Suppressor macrophage (primary cell): Measurements from ENCODE around the gene TM9SF2.
"Not testable (repeated sequence)": the region's sequence is repeated elsewhere in the genome, so short reads cannot be mapped to it uniquely, and the experiment has no call there.

Source experiments
- DNase-seq, 4 experiments: peaks; one replicate each; pipeline ENCODE4 v3.0.0-alpha.2; 2020 to 2022

The TM9SF2 gene

DNA sequence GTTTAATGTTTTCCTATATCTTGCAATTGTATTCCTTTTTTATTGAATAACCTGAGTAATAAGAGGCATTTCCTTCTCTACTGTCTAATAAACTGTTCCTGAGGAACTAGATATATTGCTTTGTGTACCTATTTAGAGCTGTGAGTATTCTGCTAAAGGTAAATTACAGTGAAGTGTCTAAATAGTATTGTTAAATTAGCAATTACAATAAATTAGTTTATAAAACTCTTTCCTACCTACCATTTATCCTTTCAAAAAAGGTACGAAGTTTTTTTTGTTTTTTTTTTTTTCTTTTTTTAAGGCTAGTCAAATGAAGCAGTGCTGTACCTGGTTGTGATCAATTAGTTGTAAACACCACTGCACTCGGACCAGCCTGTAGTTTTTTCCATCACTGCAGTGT lies 34.8 kb downstream of the TM9SF2 start:
- no peak for DNase-seq

DNA sequence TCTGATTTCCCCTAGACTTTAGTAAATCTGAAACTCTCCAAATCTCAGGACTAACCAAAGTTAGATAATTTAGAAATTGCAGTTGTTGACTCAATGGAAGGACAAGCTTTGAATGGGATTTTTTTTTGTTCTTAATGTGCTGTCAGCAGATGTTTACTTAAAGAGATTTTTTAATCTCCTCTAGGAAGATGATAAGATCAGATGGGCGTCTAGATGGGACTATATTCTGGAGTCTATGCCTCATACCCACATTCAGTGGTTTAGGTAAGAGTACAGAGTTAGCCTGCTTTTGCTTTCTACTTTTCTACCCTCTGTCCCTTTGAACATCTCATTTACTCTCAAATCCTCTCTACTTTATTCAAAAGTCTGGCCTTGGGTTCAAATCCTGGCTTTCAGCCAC lies 39.3 kb downstream of the TM9SF2 start:
- DNase-seq, result no peak

DNA sequence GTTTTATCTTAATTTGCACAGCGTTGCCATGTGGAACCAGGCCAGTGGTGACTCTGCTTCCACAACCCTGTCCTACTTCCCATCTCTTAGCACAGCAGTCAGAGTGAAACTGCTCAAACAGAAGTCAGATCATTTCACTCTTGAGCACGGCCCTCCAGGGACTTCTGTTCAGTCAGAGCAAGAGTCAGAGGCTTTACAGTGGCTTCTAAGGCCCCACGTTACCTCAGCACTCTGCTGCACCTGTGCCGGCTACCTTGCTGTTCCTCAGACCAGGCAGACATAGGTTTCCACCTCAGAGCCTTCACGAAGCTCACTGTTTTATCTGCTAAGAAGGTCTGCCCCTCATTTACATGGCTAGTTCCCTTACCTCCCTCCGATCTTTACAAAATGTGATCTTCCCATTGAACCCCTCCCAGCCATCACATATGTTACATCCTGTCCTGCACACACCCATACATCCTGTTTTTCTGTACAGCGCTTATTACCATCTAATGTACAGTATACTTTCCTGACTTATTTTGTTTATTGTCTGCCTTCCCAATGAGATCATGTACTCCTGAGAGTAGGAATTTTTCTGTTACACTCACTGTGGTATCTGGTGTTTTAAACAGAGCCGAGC lies 41.6 kb downstream of the TM9SF2 start:
- peak; percentile 30 to 72 (median 44) for DNase-seq

DNA sequence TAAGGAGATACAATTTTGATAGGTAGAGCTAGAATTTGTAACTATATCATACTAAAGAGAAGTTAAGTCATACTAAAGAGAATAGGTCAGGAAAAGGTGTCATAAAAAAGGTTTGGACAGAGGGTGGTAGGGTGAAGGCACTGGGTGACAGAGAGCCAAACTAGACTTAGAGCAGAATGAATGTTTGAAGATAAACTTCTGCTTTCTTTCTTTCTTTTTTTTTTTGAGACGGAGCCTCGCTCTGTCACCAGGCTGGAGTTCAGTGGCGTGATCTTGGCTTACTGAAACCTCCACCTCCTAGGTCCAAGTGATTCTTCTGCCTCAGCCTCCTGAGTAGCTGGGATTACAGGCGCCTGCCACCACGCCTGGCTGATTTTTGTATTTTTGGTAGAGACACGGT lies 44.1 kb downstream of the TM9SF2 start:
- DNase-seq, result no peak

DNA sequence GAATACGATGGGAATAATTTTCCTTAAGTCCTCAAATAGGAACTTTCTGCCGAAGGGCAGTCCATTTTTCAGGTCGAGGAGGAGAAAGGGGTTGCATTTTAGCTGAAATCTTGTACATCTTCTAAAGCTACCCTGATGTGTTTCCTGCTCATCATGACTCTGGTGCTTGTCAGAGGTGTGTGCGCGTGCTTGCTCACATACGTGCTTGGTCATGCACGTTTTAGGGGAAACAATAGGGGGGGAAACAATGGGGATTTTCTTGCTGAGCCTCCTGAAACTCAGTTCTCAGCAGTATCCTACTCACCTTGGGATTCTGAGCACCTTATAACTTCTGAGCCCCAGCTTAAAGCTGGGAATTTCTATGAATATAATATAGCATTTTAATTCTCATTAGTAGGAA lies 44.7 kb downstream of the TM9SF2 start:
- no peak for DNase-seq

DNA sequence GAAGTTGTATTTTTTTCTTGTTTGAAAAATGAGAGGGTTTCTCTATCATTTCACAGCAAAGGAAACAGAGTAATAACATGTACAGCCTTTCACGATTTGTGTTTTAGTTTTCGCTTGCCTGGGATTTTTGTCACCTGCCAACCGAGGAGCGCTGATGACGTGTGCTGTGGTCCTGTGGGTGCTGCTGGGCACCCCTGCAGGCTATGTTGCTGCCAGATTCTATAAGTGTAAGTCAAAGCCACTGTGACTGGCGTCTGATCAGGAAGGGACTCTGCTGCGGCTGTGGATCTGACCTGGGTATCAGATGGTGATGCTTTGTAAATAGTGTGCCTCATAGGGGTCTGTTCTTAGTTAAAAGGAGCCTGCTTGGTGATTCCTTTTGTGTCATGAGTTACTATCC lies 45.6 kb downstream of the TM9SF2 start:
- DNase-seq, result no peak

DNA sequence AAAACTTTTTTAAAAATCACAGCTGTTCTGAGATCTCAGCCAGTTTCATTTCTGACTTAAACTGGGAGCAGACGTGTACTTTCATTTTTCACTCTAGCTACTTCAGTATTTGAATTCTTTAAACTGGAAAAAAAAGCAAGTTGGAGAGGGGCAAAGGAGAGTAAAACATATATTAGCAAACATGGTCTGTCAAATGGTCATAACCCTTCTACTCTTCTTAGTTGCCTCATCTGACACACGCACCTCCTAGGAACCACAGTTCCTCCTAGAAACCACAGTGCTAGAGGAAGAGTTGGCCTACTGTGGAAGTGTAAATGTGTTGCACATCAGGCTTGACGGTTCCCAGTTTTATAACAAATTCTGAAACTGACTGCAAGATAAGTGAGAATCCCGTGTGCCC lies 47.2 kb downstream of the TM9SF2 start:
- DNase-seq, result peak; percentile 56 to 79 (median 66)

DNA sequence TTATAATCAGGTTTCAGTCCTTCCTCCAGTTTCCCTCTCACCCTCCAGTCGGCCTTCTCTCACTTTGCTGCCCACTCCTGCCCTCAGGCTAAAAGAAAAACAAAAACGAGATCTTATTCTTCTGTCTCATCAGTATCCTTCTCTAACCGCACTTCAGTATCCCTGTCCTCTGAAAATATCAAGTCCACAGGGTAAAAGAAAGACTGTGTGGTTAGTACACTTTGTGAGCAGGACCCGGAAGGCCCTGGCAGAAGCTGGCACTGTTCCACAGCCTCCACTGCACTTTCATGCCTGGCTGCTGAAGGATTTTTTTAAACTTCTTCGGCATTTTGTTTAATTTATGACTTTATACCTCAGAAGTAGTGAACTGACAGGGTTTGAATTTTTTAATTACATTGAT lies 51.8 kb downstream of the TM9SF2 start:
- DNase-seq, result no peak

DNA sequence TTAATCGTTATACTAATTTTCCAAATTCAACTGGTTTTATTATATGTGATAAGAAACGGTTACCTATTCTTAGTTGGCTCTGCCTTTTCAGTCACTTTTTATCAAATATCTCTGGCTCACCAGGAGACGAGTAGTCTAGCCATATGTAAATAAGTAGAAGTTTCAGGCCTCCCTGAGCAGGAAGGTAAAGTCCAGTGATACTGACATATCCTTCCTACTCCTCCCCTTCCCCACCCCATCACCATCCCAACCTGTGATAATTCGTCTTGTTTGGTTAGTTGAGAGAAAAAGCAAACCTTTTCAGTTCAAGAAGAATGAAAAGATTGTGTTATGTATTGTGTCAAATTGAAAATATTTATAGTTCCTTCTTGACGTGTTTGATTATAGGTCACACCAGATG lies 53.9 kb downstream of the TM9SF2 start:
- DNase-seq, result no peak

DNA sequence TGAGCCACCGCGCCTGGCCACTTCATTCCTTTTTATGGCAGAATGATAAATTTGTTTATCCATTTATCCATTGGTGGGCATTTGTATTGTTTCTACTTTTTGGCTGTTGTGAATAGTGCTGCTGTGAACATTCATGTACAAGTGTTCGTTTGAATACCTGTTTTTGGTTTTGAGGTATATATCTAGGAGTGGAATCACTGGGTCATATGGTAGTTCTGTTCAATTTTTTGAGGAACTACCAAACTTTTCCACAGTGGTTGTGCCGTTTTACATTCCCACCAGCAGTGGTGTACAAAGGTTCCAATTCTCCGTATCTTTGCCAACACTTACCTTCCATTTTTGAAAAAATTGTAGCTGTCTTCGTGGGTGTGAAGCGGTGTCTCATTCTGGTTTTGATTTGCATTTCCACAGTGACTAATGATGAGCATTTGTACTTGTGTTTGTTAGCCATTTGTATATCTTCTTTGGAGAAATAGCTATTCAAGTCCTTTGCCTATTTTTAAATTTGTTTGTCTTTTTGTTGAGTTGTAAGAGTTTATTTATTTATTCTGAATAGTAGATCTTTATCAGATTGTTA lies 55.7 kb downstream of the TM9SF2 start:
- DNase-seq, result no peak

DNA sequence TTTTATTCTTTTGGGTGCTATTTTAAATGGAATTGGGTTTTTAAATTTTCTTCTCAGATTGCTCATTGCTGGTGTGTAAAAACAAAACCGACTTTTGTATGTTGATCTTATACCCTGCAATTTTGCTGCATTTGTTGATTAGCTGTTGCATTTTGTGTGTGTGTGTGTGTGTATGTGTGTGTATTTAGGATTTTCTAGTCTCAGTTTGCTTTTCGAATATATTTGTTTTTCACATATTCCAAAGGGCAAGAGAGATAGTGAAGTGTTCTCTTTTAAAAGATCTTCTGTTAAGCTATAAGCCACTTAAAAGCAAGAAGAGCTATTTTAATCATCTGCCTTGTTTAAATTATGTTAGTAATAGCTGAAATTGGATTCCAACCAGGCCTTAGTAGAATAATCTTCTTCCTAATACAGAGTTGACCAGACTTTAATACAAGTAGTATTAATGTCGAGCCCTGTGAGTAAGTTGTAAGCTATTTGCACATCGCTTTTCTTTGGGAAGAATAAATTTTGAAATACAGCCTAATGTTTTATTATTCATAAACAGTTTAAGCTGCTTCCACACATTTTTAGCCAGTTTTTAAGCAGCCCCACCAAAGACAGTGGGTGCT lies 57.4 kb downstream of the TM9SF2 start:
- no peak for DNase-seq

DNA sequence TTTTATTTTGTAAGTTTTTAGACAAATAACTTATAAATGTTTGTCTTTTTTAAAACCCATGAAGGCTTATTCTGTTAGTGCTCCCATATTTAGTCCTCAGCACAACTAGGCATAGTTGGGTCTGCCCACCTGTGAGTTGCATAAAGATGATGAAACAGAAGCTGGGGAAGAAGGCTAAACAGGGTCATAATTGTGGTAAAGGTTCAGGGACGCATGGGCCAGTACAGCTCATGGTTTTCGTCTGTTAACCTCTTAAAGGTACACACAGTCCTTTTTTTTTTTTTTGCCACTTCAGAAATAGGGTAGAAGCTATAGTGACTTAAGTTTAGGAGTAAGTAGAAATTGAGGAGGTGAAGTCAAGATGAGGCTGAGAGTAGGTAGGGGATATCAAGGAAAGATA lies 58.3 kb downstream of the TM9SF2 start:
- DNase-seq, result no peak

DNA sequence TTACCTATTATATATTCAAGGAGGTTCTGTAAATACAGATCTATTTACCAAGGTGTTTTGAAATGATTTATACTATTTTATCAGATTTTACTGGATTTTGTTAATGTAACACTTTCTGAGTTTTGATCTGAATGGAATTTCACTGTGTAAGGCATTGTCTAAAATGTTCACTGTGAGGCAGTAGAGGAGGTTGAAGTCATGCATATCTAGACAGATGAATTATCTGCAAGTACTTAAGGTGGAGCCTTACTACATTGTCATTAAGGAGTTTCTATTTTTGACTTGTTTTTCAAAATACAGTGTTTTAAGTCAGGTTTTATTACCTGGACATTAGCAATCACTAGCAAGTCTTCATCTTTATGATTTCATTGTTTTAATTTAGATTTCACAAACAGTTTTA lies 62.1 kb downstream of the TM9SF2 start:
- DNase-seq, result no peak

DNA sequence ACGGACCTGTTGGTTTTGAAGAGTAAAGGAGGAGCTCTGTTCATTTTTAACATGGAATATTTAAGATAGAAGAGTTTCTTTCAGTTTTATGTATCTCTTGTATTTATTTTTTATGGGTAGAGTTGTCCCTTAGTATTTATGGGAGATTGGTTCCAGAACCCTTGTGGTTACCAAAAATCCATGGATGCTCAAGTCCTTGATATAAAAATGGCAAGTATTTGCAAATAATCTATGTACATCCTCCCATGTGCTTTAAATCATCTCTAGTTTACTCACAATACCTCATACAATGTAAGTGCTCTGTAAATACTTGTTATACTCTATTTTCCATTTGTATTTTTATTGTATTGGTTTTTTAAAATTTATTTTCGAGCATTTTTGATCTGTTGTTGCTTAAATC lies 63.1 kb downstream of the TM9SF2 start:
- DNase-seq, result no peak

DNA sequence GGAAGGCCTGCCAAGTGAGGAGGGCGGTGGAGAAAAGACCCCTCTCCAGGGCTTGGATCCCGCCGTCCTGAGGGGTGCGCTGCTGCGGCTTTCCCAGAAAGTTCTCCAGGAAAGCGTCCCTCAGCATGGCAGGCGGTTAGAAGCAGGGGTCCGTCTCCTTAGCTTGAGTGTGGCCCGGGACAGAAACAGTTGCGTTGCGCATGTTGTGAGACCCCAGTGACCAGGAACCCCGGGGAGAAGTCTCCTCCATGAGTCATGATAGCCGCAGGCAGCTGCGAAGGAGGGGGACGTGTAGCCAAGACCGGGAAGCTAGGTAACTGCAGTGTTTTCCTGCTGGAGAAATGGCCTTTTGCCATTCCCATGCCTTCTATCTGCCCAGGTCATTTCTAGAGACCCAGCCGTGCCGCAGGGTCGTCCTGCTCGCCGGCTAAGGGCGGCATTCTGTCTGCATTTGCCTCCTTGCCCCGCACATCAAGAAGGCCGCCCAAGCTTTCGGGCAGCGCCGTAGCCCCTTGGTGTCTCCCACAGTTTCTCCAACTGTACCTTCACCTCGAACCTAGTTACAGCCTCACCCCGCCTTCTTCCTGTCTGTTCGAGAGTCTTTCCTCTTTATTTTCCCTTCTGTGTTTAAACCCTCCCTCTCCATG lies 64.3 kb downstream of the TM9SF2 start:
- DNase-seq, result no peak

DNA sequence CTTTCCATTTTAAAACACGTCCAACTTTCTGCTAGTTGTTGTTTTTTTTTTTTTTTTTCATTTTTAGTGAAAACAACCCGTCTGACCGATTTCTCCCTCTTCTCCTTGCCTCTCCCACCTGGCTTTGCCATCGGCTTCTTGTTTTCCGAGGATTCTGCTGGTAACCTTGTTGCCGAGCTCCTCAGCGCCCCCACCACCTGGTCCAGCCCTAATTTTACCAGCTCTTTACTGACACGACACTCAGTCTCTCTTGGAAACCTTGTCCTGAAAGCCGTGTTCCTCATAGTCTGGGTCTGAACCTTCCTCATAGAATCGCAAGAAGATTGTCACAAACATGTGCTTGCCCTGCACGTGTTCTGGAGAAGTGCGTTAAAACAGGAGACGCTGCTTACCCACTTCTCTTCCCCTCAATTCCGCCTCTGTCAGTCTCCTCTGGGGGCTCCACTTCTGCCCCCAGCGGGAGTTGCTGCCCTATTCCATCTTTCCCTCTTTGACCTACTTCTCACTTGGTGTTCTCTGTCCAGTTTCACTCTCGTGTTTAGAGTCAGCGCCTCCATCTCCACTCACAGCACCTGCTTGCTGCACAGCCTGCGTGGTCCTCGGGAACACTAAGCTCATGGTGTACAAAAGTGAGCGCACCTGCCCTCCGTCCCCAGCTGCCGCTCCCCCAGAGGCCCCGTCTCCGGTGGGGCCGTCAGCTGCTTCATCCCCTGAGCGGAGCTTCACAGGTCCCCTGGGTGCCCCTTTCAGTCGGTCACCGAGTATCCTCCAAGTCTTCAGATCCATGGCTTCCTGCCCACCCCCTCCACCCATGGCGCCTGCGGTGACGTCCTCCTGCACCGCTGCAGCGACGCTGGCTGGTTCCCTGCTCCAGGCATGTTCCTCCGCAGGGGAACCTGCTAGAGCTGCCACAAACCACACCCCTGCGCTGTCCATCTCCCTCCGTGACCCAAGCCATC lies 65.1 kb downstream of the TM9SF2 start:
- peak in 1 of 4 experiments; percentile 10 for DNase-seq

DNA sequence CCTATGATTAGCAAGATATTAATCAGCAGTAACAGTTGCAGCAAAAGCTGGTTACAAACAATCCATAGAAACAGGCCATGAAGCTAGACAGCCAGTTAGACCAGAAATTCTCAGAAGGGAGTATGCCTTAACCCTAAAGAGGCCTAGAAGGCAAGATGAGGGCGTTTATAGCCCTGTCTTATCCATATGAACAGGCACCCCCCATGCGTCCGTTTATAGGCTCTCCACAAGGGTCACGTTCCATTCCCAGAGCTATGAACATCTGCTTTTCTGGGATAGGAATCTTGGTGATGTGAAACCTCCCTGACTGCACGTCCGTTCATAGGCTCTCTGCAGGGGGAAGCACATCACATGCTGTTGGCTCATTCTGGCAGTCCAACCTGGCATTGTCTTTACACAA lies 67.6 kb downstream of the TM9SF2 start:
- not testable (repeated sequence) for DNase-seq

DNA sequence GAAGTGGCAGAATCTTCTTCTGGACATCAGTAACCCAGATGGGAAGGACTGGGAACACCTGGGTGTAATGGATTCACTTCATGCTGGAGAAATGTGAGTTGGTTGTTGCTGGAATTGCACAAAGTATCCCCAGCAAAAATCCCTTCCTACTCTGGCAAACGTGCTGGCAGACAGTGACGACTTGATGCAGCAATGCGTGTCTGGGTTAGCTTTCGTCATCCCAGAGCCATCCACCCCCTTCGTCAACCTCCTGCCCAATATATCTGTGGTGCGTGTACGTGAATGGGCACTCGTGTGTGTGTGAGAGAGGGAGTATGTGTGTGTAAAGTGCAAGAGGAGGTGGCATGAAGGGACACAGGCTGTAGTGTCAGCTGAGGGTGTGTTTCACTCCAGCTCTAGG lies 70.9 kb downstream of the TM9SF2 start:
- DNase-seq, result no peak

DNA sequence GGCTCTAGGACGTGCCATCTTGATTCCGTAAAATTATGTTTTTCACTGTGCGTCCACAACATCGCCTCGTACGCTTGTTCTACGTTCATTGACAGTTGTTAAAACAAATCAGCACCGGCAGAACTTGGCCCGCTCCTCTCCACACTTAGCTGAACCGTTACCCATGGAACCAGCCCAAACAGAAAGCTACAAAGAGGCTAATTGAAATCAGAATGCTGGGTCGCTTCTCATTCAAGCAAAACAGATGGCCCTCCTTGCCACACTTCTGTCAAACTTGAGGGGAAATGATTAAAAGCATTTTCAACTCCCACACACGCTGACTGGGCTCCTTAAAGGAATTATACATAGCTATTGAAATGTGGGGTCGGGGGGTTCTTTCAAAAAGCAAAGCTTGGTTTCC lies 71.6 kb downstream of the TM9SF2 start:
- no peak for DNase-seq

DNA sequence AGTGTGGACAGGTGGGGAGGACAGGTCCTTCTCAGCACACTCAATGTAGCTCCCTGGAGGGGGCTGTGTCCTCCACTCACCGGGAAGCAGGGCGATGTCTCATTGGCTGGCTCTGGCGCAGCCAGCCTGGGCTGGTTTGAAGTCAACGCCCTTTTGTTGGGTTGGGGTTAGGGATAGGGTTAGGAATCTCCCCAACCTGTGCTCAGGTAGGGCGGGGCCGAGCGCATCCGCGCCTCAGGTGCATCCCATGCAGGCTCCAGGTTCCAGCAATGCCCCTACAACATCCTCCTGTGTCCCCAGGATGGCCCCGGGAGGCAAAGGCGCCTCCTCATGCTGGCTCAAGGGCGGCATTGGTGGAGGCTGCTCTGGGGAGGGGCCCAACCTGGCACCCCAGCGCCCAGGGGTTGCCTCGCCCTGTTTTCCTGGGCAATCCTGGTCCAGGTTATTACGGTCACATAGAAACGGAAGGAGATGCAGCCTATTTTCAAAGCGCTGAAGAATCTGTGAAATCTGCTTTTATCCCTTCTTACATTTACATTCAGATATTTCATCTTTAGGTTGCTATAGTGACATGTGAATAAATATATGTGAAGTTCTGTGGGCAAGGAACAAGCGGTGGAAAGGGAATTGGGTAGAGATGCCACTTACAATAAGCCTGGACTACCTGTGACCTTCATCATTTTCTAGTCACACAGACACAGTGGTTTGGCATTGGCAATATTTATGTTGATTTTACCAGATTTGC lies 74.3 kb downstream of the TM9SF2 start:
- DNase-seq, result no peak

DNA sequence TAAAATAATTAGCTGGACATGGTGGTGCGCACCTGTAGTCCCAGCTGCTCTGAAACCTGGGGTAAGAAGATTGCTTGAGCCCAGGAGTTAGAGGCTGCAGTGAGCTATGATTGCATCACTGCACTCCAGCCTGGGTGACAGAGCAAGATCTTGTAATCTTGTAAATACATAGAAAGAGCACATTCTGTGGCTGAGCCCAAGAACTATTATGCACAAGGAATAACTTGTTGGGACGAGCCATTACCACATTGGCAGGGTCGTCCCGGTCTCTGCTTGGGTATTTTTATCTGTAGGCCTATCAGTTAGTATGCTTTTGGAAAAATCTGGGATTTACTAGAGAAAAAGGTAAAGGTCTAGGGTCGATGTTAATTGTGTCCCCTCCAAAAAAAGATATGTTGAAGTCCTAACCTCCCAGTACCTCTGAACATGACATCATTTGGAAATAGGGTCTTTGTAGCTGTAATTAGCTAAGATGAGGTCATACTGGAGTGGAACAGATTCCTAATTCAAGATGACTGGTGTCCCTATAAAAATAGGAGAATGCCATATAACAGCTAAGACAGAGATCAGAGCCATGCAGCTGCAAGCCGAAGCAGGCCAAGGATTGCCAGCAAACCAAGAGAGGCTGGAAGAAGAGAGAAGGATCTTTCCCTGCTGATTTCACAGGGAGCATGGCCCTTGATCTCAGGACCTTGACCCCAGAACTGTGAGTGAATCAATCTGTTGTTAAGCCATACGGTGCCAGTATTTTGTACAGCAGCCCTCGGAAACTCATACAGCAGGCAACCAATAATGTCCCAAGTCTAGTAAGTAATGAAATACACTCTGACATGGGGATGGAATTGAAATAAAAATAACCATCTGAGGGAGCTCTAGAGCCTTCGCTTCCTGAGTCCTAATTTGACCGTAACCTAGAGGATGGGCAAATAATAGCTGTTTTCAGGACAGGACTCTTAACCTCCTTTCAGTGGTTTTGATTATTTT lies 77.0 kb downstream of the TM9SF2 start:
- DNase-seq, result peak in 2 of 4 experiments; percentile 9 to 16
